CD4-positive, alpha-beta T cell treated with Interleukin-10 for 1 hour (primary cell): Measurements from ENCODE around the gene TGFBR3.
"Not testable (repeated sequence)": the region's sequence is repeated elsewhere in the genome, so short reads cannot be mapped to it uniquely, and the experiment has no call there.

Source experiments
- DNase-seq: peaks from one replicate; pipeline ENCODE4 v3.0.0-alpha.2; 2020

The TGFBR3 gene

GRCh38 chr1:91846007-91846638 lies 39.8 kb downstream of the TGFBR3 start:
- no peak for DNase-seq

GRCh38 chr1:91844862-91845528 lies 41.0 kb downstream of the TGFBR3 start:
- no peak for DNase-seq

- no peak for DNase-seq
These were observed 42.1 kb downstream of the TGFBR3 start for GRCh38 chr1:91843843-91844242.

- DNase-seq, result no peak
These were observed 43.4 kb downstream of the TGFBR3 start for GRCh38 chr1:91842563-91842962.

GRCh38 chr1:91842056-91842455 lies 43.9 kb downstream of the TGFBR3 start:
- no peak for DNase-seq

GRCh38 chr1:91840276-91840675 lies 45.7 kb downstream of the TGFBR3 start:
- not testable (repeated sequence) for DNase-seq

GRCh38 chr1:91836331-91837040 lies 49.5 kb downstream of the TGFBR3 start:
- DNase-seq, result no peak

- DNase-seq, result no peak
These were observed 50.8 kb downstream of the TGFBR3 start for GRCh38 chr1:91835087-91835521.

- not testable (repeated sequence) for DNase-seq
These were observed 51.4 kb downstream of the TGFBR3 start for GRCh38 chr1:91834549-91834948.

- DNase-seq, result no peak
These were observed 52.0 kb downstream of the TGFBR3 start for GRCh38 chr1:91833946-91834345.

GRCh38 chr1:91831132-91831930 lies 54.6 kb downstream of the TGFBR3 start:
- DNase-seq, result no peak

GRCh38 chr1:91830242-91831131 lies 55.5 kb downstream of the TGFBR3 start:
- no peak for DNase-seq

GRCh38 chr1:91829293-91830153 lies 56.4 kb downstream of the TGFBR3 start:
- no peak for DNase-seq

GRCh38 chr1:91828583-91829281 lies 57.2 kb downstream of the TGFBR3 start:
- DNase-seq, result no peak

GRCh38 chr1:91827459-91828321 lies 58.3 kb downstream of the TGFBR3 start:
- DNase-seq, result no peak

- DNase-seq, result peak; percentile 14
These were observed 58.9 kb downstream of the TGFBR3 start for GRCh38 chr1:91827087-91827458.

GRCh38 chr1:91826649-91827048 lies 59.3 kb downstream of the TGFBR3 start:
- DNase-seq, result no peak

GRCh38 chr1:91826248-91826647 lies 59.7 kb downstream of the TGFBR3 start:
- DNase-seq, result no peak

- DNase-seq, result no peak
These were observed 64.7 kb downstream of the TGFBR3 start for GRCh38 chr1:91821126-91821868.
